ENCODE measurements around the gene KIFAP3. TPM values are rescaled to one million over a fixed set of nuclear protein-coding genes. Genes with fewer than 3 reads are reported as not detected.

Gene KIFAP3
- total RNA-seq, 1 experiment from 2014 or later: 2.3 TPM

GRCh38 chr1:170041423-170042192 lies 32.9 kb downstream of the KIFAP3 start:
- ATAC-seq (no peak), DNase-seq (ENCODE audit: low spot score) (no peak)
- TF ChIP-seq CREB1 (CRISPR knock-in tag; IDR thresholded peaks at IDR 0.05) (no peak), E2F5 (CRISPR knock-in tag; IDR thresholded peaks at IDR 0.05) (no peak), TEAD1 (CRISPR knock-in tag; IDR thresholded peaks at IDR 0.05) (no peak), TEAD4 (CRISPR knock-in tag; IDR thresholded peaks at IDR 0.05) (no peak), ATF1 (CRISPR knock-in tag; IDR thresholded peaks at IDR 0.05) (no peak), ZBTB21 (CRISPR knock-in tag; IDR thresholded peaks at IDR 0.05; ENCODE audit: borderline replicate concordance) (no peak), NFYB (CRISPR knock-in tag; conservative IDR thresholded peaks at IDR 0.05; ENCODE audit: low read depth) (no peak), STAT6 (CRISPR knock-in tag; conservative IDR thresholded peaks at IDR 0.05; ENCODE audit: low read depth) (no peak), ZNF416 (CRISPR knock-in tag; IDR thresholded peaks at IDR 0.05) (no peak)
- TF ChIP-seq, protein P1, sequence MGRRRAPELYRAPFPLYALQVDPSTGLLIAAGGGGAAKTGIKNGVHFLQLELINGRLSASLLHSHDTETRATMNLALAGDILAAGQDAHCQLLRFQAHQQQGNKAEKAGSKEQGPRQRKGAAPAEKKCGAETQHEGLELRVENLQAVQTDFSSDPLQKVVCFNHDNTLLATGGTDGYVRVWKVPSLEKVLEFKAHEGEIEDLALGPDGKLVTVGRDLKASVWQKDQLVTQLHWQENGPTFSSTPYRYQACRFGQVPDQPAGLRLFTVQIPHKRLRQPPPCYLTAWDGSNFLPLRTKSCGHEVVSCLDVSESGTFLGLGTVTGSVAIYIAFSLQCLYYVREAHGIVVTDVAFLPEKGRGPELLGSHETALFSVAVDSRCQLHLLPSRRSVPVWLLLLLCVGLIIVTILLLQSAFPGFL (CRISPR knock-in tag; IDR thresholded peaks at IDR 0.05; ENCODE audit: borderline replicate concordance): no peak
- TF ChIP-seq, protein P2, sequence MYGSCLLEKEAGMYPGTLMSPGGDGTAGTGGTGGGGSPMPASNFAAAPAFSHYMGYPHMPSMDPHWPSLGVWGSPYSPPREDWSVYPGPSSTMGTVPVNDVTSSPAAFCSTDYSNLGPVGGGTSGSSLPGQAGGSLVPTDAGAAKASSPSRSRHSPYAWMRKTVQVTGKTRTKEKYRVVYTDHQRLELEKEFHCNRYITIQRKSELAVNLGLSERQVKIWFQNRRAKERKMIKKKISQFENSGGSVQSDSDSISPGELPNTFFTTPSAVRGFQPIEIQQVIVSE (CRISPR knock-in tag; IDR thresholded peaks at IDR 0.05; ENCODE audit: borderline replicate concordance): no peak
- TF ChIP-seq, protein P3, sequence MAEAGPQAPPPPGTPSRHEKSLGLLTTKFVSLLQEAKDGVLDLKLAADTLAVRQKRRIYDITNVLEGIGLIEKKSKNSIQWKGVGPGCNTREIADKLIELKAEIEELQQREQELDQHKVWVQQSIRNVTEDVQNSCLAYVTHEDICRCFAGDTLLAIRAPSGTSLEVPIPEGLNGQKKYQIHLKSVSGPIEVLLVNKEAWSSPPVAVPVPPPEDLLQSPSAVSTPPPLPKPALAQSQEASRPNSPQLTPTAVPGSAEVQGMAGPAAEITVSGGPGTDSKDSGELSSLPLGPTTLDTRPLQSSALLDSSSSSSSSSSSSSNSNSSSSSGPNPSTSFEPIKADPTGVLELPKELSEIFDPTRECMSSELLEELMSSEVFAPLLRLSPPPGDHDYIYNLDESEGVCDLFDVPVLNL (CRISPR knock-in tag; IDR thresholded peaks at IDR 0.05; ENCODE audit: borderline replicate concordance, low read depth): no peak
- no peak overlapping the region for H3K4me3 Mint-ChIP-seq
- H3K36me3 Mint-ChIP-seq: no peaks in the 10 kb centered on the region
- no peak overlapping the region for H3K27ac Mint-ChIP-seq
- no peaks in the 10 kb centered on the region for H3K27me3 Mint-ChIP-seq (ENCODE audit: low read depth)
- ChIA-PET POLR2A (no interaction called here), CTCF (interaction anchor here (1.1 kb wide), 1 partner anchor 33 kb away, joined by 3 read pairs; no protein-coding TSS in a partner anchor)
- no peaks in the 10 kb centered on the region for H3K4me1 Mint-ChIP-seq
- H3K9me3 Mint-ChIP-seq: no peaks in the 10 kb centered on the region

- peaks cover 2% of the 10 kb centered on the region for H3K9me3 Mint-ChIP-seq
- no peaks in the 10 kb centered on the region for H3K4me1 Mint-ChIP-seq
- H3K27me3 Mint-ChIP-seq (ENCODE audit: low read depth): no peaks in the 10 kb centered on the region
- DNase-seq (ENCODE audit: low spot score) (no peak), ATAC-seq (no peak)
- CTCF ChIA-PET: no interaction called here
- POLR2A ChIA-PET: no interaction called here
- no peak overlapping the region for H3K4me3 Mint-ChIP-seq
- H3K27ac Mint-ChIP-seq: no peak overlapping the region
- H3K36me3 Mint-ChIP-seq: peaks cover under 1% of the 10 kb centered on the region; the same call in 1 of the 2 replicates
- no peak for TF ChIP-seq ZNF512 (CRISPR knock-in tag; IDR thresholded peaks at IDR 0.05; ENCODE audit: borderline replicate concordance)
- TF ChIP-seq GTF2I (CRISPR knock-in tag; conservative IDR thresholded peaks at IDR 0.05): no peak
- TF ChIP-seq, protein P4, sequence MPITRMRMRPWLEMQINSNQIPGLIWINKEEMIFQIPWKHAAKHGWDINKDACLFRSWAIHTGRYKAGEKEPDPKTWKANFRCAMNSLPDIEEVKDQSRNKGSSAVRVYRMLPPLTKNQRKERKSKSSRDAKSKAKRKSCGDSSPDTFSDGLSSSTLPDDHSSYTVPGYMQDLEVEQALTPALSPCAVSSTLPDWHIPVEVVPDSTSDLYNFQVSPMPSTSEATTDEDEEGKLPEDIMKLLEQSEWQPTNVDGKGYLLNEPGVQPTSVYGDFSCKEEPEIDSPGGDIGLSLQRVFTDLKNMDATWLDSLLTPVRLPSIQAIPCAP (CRISPR knock-in tag; IDR thresholded peaks at IDR 0.05): no peak
- TF ChIP-seq STAT6 (CRISPR knock-in tag; conservative IDR thresholded peaks at IDR 0.05; ENCODE audit: low read depth): no peak
- TF ChIP-seq FOXK1 (CRISPR knock-in tag; IDR thresholded peaks at IDR 0.05): no peak
- no peak for TF ChIP-seq OVOL2 (CRISPR knock-in tag; IDR thresholded peaks at IDR 0.05; ENCODE audit: borderline replicate concordance)
- TF ChIP-seq, protein P5, sequence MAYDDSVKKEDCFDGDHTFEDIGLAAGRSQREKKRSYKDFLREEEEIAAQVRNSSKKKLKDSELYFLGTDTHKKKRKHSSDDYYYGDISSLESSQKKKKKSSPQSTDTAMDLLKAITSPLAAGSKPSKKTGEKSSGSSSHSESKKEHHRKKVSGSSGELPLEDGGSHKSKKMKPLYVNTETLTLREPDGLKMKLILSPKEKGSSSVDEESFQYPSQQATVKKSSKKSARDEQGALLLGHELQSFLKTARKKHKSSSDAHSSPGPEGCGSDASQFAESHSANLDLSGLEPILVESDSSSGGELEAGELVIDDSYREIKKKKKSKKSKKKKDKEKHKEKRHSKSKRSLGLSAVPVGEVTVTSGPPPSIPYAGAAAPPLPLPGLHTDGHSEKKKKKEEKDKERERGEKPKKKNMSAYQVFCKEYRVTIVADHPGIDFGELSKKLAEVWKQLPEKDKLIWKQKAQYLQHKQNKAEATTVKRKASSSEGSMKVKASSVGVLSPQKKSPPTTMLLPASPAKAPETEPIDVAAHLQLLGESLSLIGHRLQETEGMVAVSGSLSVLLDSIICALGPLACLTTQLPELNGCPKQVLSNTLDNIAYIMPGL (CRISPR knock-in tag; IDR thresholded peaks at IDR 0.05): no peak
Measured at GRCh38 chr1:170032531-170033280, 41.8 kb downstream of the KIFAP3 start.

Measured in WTC11 (cell line).